ENCODE measurements around the gene WNT4.

DNA sequence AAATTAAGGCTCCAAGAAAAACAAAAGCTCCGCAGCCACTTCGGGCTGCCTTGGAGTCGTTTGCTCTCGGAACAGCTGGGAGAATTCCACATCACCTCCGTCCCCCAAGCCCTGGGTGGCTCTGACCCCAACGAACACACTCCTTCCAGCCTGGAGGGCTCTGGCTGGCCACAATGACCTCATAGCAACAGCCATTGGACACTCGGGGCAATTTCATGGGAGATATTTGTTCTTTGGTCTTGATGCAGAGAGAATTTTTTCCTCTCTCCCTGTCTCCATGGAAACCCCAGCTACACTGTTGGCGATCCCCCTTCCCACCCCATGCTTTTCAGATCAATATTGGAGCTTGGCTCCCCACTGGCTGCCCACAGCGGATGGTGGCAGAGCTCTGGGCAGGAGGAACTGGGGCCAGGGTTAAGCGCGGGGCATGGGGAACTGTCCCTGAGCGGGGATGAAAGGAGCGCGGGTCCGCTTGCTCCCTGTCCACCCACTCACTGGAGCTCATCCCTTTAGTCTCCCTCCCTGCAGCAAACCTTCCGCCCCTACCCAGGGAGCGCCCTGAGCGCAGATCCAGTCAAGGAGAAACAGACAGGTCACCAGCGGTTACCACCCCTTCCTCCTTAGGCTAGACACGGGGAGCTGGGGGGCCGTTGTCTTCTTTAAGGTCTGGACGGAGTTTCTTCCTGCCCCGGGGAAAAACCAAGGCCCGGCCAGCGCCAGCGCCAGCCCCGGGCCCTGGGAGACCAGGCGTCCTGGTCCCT, 1.2 kb downstream of the WNT4 start:
- TF ChIP-seq POLR2A (IDR thresholded peaks at IDR 0.05), result no peak
- TF ChIP-seq, protein P1, sequence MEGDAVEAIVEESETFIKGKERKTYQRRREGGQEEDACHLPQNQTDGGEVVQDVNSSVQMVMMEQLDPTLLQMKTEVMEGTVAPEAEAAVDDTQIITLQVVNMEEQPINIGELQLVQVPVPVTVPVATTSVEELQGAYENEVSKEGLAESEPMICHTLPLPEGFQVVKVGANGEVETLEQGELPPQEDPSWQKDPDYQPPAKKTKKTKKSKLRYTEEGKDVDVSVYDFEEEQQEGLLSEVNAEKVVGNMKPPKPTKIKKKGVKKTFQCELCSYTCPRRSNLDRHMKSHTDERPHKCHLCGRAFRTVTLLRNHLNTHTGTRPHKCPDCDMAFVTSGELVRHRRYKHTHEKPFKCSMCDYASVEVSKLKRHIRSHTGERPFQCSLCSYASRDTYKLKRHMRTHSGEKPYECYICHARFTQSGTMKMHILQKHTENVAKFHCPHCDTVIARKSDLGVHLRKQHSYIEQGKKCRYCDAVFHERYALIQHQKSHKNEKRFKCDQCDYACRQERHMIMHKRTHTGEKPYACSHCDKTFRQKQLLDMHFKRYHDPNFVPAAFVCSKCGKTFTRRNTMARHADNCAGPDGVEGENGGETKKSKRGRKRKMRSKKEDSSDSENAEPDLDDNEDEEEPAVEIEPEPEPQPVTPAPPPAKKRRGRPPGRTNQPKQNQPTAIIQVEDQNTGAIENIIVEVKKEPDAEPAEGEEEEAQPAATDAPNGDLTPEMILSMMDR (IDR thresholded peaks at IDR 0.05), result no peak

All from upper lobe of left lung (tissue), 4 donors.